ENCODE results near the gene ABCB1.

ABCB1 gene

GRCh38 chr7:87548123-87548919, 52.4 kb downstream of the ABCB1 start:
- no peak overlapping the region for H3K4me2 ChIP-seq (ENCODE audit: low read length)
- no peak overlapping the region for H3K9ac ChIP-seq (ENCODE audit: low read length)
- no peaks in the 10 kb centered on the region for H3K4me1 ChIP-seq (ENCODE audit: low read length)
- H3K36me3 ChIP-seq (replicated peaks; ENCODE audit: low read depth, low read length) = no peaks in the 10 kb centered on the region
- no peaks in the 10 kb centered on the region for H3K9me3 ChIP-seq (ENCODE audit: insufficient read depth, low read length)
- TF ChIP-seq CTCF (IDR thresholded peaks at IDR 0.05; ENCODE audit: low read depth, low read length) = no peak
- TF ChIP-seq EZH2phosphoT487 (IDR thresholded peaks at IDR 0.05; ENCODE audit: low read depth) = no peak
- no peaks in the 10 kb centered on the region for H3K27me3 ChIP-seq (ENCODE audit: low read depth, low read length)
- no peak overlapping the region for H3K4me3 ChIP-seq (ENCODE audit: low read length)
- no peak overlapping the region for H3K27ac ChIP-seq (ENCODE audit: low read length)
- H4K20me1 ChIP-seq (ENCODE audit: insufficient read depth, low read length) = no peaks in the 10 kb centered on the region
- H3K79me2 ChIP-seq (ENCODE audit: low read length) = no peaks in the 10 kb centered on the region
- no peak overlapping the region for H2AFZ ChIP-seq (ENCODE audit: low read depth, low read length)

- H3K36me3 ChIP-seq (replicated peaks; ENCODE audit: low read depth, low read length) = no peaks in the 10 kb centered on the region
- no peak overlapping the region for H2AFZ ChIP-seq (ENCODE audit: low read depth, low read length)
- H3K27me3 ChIP-seq (ENCODE audit: low read depth, low read length) = no peaks in the 10 kb centered on the region
- H3K4me2 ChIP-seq (ENCODE audit: low read length) = no peak overlapping the region
- TF ChIP-seq EZH2phosphoT487 (IDR thresholded peaks at IDR 0.05; ENCODE audit: low read depth) (no peak), CTCF (IDR thresholded peaks at IDR 0.05; ENCODE audit: low read depth, low read length) (no peak)
- H3K79me2 ChIP-seq (ENCODE audit: low read length) = no peaks in the 10 kb centered on the region
- H3K27ac ChIP-seq (ENCODE audit: low read length) = no peak overlapping the region
- H4K20me1 ChIP-seq (ENCODE audit: insufficient read depth, low read length) = no peaks in the 10 kb centered on the region
- no peaks in the 10 kb centered on the region for H3K4me1 ChIP-seq (ENCODE audit: low read length)
- H3K4me3 ChIP-seq (ENCODE audit: low read length) = no peak overlapping the region
- no peak overlapping the region for H3K9ac ChIP-seq (ENCODE audit: low read length)
- H3K9me3 ChIP-seq (ENCODE audit: insufficient read depth, low read length) = no peaks in the 10 kb centered on the region
Measured at GRCh38 chr7:87545760-87546159, 54.9 kb downstream of the ABCB1 start.

GRCh38 chr7:87543623-87544022, 57.1 kb downstream of the ABCB1 start:
- no peak overlapping the region for H3K27ac ChIP-seq (ENCODE audit: low read length)
- no peaks in the 10 kb centered on the region for H3K36me3 ChIP-seq (replicated peaks; ENCODE audit: low read depth, low read length)
- no peak for TF ChIP-seq CTCF (IDR thresholded peaks at IDR 0.05; ENCODE audit: low read depth, low read length)
- TF ChIP-seq EZH2phosphoT487 (IDR thresholded peaks at IDR 0.05; ENCODE audit: low read depth) = no peak
- H3K4me1 ChIP-seq (ENCODE audit: low read length) = no peaks in the 10 kb centered on the region
- H3K27me3 ChIP-seq (ENCODE audit: low read depth, low read length) = no peaks in the 10 kb centered on the region
- no peak overlapping the region for H3K9ac ChIP-seq (ENCODE audit: low read length)
- no peak overlapping the region for H3K4me3 ChIP-seq (ENCODE audit: low read length)
- H2AFZ ChIP-seq (ENCODE audit: low read depth, low read length) = no peak overlapping the region
- no peaks in the 10 kb centered on the region for H4K20me1 ChIP-seq (ENCODE audit: insufficient read depth, low read length)
- H3K9me3 ChIP-seq (ENCODE audit: insufficient read depth, low read length) = no peaks in the 10 kb centered on the region
- H3K79me2 ChIP-seq (ENCODE audit: low read length) = no peaks in the 10 kb centered on the region
- no peak overlapping the region for H3K4me2 ChIP-seq (ENCODE audit: low read length)

- Histone ChIP-seq H3K27ac (ENCODE audit: low read length) (no peak overlapping the region), H3K4me1 (ENCODE audit: low read length) (no peaks in the 10 kb centered on the region), H3K27me3 (ENCODE audit: low read depth, low read length) (no peaks in the 10 kb centered on the region), H2AFZ (ENCODE audit: low read depth, low read length) (no peak overlapping the region), H3K9me3 (ENCODE audit: insufficient read depth, low read length) (no peaks in the 10 kb centered on the region), H3K4me2 (ENCODE audit: low read length) (no peak overlapping the region), H3K9ac (ENCODE audit: low read length) (no peak overlapping the region), H3K36me3 (replicated peaks; ENCODE audit: low read depth, low read length) (no peaks in the 10 kb centered on the region), H3K4me3 (ENCODE audit: low read length) (no peak overlapping the region), H4K20me1 (ENCODE audit: insufficient read depth, low read length) (no peaks in the 10 kb centered on the region), H3K79me2 (ENCODE audit: low read length) (no peaks in the 10 kb centered on the region)
- TF ChIP-seq EZH2phosphoT487 (IDR thresholded peaks at IDR 0.05; ENCODE audit: low read depth) (no peak), CTCF (IDR thresholded peaks at IDR 0.05; ENCODE audit: low read depth, low read length) (no peak)
Measured at GRCh38 chr7:87541648-87542047, 59.0 kb downstream of the ABCB1 start.
